Activated CD8-positive, alpha-beta memory T cell treated with anti-CD3 and anti-CD28 coated beads, Interleukin-2, amount 50 U/mL, for 1 hour (primary cell): Measurements from ENCODE around the gene ARPC3.
A peak's percentile ranks its signal among the peaks of the same experiment; 100 is the strongest.
"Not testable (repeated sequence)": the region's sequence is repeated elsewhere in the genome, so short reads cannot be mapped to it uniquely, and the experiment has no call there.

Source experiments
- DNase-seq: peaks from one replicate; pipeline ENCODE4 v3.0.0-alpha.2; 2020; ENCODE audit errors: extremely low read depth

Gene ARPC3

DNA sequence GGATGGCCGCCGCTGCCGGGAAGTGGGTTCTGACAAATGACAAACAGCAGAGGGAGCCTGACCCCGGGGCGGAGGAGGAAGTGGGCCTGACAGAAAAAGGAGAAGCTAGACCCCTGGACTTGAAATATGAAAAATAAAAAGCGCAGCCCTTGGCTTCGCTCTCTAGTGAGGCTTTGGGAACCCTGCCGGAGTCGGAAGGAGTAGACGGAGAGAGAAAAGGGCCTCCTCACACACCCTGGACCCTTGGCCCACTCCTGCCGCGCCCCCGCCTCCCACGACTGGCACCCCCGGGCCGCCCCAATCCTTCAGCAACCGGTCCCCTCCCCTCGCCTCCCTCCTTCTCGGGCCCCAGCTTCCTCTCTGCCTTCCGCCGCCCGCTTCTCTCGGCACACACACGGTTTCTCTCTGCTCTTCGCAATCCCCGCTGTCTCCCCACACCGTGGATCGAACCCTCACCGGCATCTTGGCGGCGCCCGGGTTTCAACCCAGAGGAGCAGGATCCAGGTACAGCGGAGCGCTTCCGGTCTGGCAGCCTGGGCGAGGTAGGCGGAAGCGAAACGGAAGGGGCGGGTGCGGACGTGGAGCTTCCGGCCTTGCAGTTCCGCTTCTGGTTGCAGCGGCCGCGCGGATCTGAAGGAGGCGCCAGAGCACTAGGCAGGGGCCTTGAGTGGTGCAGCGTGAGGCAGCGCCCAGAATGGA is at the start of gene ARPC3:
Gene ARPC3 (minus strand): TSS at position 539 of the 699 bp plus-strand sequence. CDS start 77 bp downstream, at position 462.
- peak; percentile 85 for DNase-seq

DNA sequence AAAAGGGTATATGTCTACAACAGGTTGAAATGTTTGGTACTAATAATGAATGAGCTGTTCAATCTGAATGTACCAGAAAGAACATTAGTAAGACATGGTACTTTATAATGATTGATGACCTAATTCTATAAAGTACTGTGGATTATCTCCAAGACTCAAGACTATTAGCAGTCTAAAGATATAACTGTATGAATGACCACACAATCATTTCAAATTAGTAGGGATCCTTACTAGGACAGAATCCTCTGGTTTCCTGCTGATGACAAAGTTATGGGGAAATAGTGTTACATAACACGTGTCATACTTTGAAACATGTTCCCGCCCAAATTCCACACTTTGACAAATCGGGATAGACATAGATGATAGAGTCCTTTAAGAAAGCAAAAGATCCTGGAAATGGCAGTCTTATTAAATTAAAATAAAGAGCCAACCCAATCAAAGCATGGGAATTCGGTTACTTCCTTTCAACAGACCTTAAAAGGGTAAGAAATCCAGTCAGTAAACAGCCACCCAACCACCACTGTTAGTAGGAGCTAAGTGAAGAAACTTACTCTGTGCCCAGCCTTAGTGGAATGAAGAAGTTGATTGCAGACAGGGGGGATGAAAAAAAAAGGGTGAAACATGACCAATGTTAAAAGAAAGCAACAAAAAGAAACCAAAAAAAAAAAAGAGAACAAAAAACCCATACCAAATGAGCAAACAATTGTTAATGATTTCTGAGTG is 49.0 kb upstream of the ARPC3 start:
- no peak for DNase-seq

DNA sequence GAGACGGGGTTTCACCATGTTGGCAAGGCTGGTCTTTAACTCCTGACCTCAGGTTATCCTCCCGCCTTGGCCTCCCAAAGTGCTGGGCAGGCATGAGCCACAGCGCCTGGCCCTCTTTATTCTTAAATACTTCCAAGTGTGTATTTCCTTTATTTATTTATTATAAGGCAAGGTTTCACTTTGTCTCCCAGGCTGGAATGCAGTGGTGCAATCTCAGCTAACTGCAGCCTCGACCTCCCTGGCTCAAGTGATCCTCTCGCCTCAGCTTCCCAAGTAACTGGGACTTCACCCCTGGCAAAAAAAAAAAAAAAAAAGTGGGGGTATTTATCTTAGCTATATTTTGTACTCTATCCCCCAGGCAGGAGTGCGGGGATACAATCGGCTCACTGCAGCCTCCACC is 25.3 kb upstream of the ARPC3 start:
- no peak for DNase-seq

DNA sequence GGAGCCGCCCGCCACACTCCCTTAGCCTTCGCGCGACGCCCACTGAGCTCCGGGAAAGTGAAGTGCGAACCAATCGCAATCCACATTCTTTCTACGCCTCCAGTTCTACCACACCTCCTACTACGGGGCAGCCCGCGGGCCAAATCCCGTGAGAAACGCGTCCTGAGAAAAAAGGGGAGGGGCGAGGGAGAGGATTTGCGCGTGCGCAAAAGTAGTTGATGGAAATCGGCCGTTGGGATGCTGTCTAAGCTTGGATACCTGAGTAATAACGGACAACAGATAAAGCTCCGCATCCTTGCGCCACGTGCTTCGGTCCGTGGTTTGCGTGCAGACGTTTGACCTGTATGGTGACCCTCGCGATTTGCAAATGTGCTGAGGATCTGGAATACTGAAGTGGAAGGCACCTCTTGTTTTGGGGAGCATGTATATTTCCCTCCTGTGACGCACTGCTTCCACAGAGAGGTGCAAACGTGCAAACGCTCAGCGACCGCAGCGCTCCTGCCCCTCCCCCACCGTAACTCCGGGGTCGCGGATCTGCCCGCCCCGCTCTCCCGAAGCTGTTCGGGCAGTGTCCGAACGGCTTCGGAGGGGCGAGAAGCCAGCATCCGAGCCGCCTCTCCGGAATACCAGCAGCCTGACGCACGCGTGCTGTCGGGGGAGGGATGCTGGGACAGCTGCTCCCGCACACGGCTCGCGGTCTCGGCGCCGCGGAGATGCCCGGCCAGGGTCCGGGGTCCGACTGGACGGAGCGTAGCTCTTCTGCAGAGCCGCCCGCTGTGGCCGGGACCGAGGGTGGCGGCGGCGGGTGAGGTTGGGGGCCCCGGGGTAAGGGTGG is 18.3 kb upstream of the ARPC3 start, which contains the start of the genes FAM216A and GPN3:
Gene FAM216A (plus strand): TSS at position 632 of the 835 bp plus-strand sequence. CDS start 31 bp downstream, at position 663.
Gene GPN3 (minus strand): TSS at position 44 of the 835 bp plus-strand sequence. CDS start 54 bp downstream, outside the sequence.
- DNase-seq: peak; percentile 83

DNA sequence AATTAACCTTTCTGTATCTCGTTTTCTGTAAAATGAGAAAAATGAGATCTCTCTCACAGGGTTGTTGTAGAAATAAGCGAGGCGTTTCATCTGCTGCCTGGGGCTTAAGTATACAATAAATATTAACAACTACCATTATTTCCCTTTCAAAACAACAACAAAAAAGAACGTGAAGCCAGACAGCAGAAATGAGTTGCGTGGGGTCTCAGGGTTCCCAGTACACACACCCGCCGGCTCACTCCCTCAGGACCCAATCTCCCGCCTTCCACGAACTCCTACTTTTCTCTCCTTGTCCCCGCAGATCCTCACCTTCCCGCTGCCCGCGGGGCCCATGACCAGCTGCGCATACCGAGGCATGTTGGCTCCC is 17.7 kb upstream of the ARPC3 start:
- DNase-seq: no peak

DNA sequence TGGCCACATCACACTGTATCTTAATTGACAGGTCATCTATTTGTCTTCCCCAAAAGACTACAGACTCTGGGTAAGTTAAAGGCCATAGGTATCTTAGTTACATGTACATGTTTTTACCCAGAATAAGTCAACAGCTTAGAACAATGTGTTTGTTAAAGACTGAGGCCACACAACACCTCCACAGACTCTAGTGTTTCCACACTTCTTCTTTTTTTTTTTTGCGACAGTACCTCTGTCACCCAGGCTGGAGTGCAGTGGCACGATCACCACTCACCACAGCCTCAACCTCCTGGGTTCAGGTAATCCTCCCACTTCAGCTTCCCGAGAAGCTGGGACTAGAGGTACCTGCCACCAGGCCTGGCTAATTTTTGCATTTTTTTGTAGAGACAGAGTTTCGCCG is 16.7 kb upstream of the ARPC3 start:
- no peak for DNase-seq

DNA sequence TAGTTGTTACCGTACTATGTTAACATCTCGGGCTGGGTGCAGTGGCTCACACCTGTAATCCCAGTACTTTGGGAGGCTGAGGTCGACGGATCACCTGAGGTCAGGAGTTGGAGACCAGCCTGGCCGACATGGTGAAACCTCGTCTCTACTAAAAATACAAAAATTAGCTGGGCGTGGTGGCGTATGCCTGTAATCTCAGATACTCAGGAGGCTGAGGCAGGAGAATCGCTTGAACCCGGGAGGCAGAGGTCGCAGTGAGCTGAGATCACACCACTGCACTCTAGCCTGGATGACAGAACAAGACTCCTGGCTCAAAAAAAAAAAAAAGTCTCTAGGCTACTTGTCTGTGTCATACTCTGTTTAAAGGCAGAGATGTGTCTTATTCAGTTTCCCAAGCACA is 15.6 kb upstream of the ARPC3 start:
- not testable (repeated sequence) for DNase-seq

DNA sequence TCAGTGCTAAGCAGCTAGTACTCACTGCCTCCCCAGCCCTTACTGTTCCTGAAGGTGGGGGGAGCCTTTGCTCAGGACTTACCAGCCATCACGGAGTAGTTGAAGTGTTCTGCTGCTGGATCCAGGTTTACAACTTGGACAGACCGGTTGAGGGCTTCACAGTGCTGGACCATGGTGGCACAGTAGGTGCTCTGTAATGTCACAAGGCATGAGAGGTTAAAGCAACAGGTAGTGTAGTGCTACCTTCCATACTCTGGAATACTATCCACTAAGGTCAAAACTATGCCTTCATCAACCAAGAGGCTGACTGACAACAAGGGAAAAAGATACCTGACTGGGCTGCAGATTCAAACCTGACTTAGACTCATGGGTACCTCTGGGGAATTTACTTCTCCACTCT is 14.9 kb upstream of the ARPC3 start:
- DNase-seq: no peak

DNA sequence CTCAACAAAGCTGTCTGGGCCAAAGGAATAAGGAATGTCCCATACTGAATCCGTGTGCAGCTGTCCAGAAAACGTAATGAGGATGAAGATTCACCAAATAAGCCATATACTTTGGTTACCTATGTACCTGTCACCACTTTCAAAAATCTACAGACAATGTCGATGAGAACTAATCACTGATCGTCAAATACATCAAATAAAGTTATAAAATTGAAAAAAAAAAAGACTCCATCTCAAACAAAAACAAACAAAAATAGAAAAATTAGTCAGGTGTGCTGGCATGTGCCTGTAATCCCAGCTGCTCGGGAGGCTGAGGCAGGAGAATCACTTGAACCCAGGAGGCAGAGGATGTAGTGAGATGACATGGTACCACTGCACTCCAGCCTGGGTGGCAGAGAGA is 11.1 kb upstream of the ARPC3 start:
- not testable (repeated sequence) for DNase-seq

DNA sequence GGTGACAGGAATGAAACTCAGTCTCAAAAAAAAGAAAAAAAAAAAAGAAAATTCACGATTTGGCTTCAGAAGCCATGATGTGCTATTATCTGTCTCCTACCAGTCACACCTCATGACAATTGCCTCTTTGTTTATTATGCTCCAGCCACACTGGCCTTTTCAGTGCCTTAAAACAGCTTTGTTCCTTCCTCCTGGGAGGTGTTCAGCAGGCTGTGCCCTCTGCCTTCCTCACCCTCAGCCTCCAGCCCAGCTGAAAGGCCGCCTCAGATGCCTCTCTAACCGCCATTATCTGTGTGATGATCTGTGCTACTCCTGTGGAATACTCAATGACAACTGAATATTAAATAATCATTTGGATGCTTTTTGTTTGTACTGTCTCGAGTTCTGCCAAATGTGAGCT is 8.6 kb upstream of the ARPC3 start:
- DNase-seq: no peak

DNA sequence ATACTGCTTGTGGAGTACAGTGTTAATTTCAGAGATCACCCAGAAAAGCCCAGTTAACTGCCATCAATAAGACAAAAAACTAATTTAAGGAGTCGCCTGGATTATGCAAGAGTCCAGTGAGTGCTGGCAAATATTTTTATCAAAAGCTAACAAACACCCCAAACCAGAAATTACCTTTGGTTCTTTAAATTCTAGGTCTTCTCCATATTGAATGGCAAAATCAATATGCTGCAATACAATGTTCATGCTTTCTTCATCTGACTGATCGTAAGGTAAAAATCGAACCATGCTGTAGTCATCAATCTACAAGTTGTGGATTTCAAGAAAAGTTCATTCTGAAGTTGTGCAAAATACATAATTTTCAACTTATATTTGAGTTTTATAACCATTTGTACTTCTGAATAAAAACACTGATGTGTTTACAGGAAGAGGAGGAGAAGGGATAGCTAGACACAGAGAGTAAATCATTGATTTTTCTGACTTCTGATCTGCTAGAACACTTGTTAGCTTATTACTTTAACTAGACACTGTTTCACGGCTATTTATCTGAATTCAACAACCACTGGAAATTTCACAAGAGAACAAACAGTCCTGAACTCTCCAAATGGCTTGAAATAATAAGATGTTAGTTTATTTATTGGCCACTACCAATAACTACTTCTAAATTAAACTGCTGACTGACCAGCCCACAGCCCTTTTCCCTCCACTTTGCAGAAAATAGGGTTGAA is 3.6 kb upstream of the ARPC3 start:
- DNase-seq: no peak

DNA sequence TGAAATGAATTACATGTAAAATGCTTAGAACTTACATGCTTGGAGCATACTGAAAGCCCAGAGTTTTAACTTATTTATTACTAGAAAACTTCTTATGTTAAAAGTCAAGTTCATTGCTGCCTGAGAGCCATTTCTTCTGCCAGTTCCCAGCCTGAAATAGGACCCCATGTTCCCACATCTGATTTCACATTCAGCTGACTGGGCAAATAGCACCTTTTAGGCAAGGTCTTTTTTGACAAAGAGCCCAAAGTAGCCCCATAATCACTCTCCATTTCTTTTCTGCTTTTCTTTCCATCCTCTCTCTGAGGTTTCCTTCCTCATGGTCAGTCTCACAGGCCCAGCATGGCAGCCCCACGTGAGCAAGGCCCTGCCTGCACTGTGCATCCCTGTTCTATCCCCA is 1.1 kb upstream of the ARPC3 start:
- no peak for DNase-seq

DNA sequence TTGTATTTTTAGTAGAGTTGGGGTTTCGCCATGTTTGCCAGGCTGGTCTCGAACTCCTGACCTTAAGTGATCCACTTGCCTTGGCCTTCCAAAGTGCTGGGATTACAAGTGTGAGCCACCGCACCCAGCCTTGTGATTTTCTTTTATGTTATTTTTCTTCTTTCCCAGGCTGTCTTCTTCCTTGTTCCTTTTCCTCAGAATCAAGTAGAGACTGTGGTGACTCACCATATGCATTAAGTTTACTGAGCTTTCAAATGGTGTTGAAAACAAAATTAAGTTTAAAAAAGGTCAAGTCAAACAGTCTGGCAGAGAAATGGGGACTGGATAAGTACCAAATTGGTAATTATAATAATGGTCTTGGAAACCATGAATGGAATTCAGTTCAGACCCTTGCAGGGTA is 5.7 kb downstream of the ARPC3 start:
- no peak for DNase-seq

DNA sequence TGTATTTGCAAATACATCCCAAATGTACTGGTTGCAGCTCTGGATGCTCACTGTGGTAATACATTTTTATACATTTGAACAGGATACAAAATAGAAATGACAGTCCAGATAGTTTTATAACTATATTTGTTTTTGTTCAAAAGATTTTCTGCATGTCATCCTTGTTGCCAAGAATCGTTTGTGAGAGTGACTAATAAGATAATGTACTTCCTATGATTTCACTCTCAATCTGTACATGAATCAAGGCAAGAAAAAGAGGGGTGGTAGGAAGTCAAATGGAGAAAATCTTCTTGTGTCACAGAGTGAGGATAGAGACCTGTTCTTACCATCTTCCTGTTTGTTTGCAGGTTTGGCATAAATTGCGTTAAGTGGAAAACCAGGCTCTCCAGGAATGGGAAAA is 13.9 kb downstream of the ARPC3 start:
- DNase-seq: no peak

DNA sequence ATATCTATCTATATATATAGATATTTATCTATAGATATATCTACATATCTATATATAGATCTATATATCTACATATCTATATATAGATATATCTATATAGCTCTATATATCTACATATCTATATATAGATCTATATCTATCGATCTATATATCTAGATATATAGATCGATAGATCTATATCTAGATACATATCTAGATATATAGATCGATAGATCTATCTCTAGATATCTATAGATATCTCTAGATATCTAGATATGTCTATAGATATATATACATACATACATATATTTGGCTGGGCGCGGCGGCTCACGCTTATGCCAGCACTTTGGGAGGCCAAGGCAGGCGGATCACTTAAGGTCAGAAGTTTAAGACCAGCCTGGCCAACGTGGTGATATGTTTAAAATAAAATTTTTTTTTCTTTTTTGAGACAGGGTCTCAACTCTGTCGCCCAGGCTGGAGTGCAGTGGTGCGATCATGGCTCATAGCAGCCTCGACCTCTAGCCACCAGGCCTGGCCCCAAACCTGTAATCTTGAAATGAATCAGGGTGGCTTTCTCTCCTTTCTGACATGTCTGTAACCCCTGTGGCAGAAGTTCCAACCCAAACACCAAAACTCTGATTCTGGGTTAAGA is 18.1 kb downstream of the ARPC3 start:
- no peak for DNase-seq

DNA sequence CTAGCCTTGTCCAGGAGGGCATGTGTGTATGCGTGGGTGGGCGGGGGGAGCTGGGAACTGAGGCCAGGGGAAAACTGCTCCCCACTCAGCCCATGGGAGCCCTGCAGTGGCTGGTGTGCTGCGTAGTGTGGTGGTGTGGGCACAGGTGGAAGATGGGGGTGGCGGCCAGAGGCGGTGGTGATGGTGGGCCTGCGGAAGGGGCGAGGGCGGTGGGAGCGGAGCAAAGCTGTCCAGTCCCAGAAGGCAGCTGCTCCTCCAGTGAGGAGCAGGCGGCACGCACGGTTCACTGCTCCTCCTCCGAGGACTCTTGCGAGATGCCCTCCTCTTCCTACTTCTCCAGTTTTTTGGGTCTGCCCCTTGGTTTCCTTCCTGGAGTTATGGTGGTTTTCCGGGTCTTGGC is 20.5 kb downstream of the ARPC3 start:
- not testable (repeated sequence) for DNase-seq

DNA sequence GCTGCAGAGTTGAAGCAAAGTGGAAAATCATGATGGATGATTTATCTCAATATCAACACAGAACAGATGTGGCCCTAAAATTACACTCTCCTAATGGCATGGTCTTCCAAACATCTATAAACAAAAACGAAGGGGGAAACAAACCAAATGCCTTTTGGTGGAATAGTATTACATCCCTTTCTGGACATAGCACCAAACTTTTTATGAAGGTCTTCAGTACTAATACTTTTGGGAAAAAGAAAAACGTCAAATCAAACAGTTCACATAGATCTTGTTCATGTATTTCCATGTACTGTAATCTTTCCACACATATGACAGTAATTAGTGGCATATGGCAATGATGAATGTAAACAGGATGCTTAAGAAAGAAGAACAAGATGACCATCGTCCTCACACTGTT is 23.7 kb downstream of the ARPC3 start:
- no peak for DNase-seq

DNA sequence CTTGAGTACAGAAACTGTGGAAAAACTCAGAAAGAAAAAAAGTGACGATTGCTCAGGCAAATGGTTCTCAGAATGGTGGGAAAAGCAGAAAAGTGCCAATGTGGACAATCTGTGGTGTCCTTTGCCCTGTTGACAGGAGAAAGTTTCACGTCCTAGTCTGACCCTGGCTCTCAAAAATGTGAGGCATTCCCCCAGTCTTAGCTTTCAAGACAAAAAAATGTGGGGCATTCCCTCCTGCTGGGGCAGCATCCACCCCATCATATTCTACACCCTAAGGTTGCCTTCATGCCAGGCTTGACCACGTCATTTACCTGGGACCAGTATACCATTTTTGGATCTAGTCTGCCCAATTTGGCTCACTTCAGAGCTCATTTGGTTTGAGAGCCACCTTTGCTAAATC is 25.9 kb downstream of the ARPC3 start:
- no peak for DNase-seq

DNA sequence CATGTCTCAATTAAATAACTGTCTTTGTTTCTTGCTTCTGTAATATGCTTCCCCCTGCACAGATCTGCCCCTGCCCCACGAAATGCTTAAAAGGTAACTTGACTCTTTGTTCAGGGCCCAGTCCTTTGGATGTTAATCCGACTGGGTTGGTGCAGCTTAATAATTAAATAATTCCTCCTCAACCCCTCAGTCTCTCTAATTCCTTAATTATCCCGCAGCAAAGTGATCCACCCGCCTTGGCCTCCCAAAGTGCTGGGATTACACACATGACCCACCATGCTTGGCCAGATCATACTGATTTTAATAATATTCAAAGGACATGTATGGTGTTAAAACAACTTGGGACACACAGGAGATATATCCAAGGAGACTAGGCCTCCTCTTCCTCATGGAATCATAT is 28.4 kb downstream of the ARPC3 start:
- no peak for DNase-seq

DNA sequence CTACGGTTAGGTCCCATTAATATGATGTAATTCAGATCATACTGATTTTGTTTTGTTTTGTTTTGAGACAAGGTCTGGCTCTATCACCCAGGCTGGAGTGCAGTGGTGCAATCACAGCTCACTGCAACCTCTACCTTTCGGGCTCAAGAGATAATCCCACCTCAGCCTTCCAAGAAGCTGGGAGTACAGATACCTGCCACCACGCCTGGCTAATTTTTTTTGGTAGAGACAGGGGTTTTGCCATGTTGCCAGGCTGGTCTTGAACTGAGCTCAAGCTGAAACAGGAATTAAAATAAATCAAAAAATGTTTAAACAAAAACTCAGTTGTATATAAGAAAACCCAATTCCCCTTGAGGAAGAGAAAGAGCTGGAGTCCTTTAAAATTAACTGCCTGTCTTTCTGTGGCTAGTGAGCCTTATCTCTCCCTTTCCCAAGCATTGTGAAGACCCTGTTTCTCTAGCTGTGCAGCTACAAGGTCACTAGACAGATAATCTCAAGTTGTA is 28.9 kb downstream of the ARPC3 start:
- DNase-seq: no peak

DNA sequence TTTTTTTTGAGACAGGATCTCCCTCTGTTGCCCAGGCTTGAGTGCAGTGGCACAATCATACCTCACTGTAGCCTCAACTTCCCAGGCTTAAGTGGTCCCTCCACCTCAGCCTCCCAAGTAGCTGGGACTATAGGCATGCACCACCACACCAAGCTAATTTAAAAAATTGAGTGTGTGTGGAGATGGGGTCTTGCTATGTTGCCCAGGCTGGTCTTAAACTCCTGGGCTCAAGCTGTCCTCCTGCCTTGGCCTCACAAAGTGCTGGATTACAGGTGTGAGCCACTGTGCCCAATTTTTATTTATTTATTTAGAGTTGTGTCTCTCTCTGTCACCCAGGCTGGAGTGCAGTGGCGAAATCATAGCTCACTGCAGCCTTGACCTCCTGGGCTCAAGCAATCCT is 29.5 kb downstream of the ARPC3 start:
- DNase-seq: not testable (repeated sequence)
